GM21515 (cell line): ENCODE measurements around the gene LNX2.

ENCODE experiments used
- ATAC-seq: cut with Tn5 transposase; IDR thresholded peaks from one replicate; pipeline ENCODE4 v1.9.1; 2021; ENCODE audit not compliant: unreplicated experiment

The LNX2 gene

DNA sequence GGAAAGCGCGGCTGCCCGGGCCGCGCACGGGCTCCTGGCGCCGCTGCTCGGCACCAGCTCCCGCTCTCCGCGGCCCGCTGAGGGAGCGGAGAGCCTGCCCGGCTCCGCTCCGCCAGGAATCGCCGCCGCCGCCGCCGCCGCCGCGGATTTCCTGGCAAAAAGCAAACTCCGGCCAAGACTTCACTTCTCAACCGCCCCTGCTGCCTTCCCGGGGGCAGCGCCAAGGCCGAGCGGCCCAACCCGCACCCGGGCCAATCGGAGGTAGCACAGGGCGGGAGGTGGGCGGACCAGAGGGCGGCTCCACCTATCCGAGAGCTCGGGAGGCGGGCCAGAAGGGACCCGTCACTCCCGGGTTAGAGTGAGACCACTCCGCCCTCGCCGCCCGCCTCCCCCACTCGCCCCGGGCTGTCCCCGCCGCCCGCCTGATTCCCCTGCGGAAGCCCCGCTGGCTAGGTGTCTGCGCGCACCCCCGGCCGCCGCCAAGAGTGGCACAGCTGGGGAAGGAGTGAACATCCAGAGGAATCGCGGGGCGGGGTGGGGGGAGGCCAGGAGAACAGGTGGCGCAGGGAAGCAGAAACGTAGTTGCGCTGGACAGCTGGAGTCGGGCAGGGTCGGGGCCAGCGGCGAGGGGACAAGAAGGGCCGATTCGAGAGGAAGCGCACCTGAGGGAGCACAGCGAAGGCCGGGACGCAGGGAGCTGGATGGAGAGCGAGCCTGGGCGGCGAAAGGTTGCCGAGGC is at the start of gene LNX2:
Gene LNX2 (minus strand): TSS at position 153 of the 739 bp plus-strand sequence. CDS start 38,826 bp downstream, outside the sequence.
- peak; percentile 89 for ATAC-seq

DNA sequence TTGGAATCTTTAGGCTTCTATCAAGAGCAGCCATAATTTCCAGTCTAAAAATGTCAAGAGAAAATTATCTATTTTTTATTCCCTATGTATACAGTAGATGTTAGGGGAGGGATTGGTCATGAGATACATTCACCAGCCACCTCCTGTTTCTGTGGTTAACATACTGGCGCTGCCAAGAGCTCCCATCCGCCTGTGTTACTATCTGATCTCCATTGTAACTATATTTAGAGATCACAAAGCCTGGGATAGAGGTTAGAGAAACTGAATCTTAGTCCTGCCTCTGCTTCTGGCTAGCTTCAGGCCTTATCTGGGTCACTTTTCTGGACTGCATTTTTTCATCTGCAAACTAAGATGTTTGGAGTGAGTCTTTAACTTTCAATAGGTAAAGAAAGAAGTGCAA is 47.6 kb upstream of the LNX2 start:
- no peak for ATAC-seq

DNA sequence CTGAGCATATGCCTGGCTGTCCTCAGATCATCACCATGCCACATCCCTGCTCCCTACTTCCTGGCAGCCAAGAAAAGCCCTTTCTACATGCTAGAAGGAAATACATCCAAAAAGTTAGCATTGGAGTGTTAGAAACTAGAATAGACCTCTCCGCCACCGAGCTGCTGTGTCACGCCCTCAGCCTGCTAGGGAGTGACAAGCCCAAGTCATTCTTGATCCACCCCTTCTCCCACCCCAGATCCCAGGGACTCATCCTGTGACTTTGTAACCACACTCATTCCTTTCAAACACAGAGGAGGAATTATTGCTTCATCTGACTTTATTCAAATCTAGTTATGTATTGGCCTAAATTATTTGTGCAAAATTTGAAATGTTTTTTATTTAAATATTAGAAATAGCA is 46.6 kb upstream of the LNX2 start:
- ATAC-seq: no peak

DNA sequence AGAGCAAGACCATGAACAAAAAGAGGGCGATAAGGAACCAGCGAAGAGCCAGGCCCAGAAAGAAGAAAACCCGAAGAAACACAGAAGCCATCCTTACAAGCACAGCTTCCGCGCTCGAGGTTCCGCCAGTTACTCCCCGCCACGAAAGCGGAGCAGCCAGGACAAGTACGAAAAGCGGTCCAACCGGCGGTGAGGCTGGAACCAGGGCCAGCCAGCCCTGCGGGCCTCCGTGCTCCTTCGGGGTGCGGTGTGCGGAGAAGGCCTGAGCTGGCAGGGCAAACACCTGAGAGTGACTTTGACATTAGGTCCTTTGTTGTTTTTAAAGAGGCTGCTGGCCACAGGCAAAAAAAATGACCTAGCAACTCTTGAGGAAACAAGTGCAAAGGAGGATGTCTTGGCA is 45.4 kb upstream of the LNX2 start:
- no peak for ATAC-seq

DNA sequence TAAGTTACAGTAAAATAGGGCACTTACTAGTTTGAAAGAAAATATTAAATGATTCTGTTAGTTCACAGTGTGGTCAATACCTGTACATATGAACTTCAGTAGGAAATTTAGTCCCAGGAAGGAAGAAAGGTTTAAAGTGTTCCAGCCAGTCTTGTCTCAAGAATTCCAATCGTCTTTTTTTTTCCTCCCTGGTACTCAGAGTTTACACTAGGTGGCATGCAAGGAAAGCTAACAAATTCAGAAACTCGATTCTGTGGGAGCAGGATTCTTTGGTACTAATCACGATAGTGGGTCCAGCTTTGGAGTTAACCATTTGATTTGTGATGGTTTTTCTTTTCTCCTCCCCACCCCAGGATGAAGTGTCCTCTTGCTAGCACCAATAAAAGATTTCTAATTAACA is 45.0 kb upstream of the LNX2 start:
- ATAC-seq: no peak

DNA sequence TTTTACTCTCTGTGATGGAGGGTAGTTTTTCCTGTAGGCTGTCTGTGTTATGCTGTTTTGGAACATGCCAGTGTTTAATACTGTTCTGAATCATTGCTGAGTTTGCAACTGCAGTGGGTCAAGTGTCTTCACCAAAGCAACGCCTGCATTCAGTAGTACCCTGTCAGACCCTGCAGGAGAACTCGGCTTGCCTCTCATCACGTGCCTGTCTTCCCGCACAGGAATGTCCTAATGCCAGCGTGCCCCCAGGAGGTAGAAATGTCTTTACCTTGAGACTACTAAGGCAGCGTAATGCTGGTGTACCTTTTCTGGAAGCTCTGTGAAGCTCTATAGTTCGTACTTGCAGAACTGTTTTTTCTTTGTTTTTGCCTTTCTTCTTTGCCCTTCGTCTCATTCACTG is 43.6 kb upstream of the LNX2 start:
- ATAC-seq: no peak

DNA sequence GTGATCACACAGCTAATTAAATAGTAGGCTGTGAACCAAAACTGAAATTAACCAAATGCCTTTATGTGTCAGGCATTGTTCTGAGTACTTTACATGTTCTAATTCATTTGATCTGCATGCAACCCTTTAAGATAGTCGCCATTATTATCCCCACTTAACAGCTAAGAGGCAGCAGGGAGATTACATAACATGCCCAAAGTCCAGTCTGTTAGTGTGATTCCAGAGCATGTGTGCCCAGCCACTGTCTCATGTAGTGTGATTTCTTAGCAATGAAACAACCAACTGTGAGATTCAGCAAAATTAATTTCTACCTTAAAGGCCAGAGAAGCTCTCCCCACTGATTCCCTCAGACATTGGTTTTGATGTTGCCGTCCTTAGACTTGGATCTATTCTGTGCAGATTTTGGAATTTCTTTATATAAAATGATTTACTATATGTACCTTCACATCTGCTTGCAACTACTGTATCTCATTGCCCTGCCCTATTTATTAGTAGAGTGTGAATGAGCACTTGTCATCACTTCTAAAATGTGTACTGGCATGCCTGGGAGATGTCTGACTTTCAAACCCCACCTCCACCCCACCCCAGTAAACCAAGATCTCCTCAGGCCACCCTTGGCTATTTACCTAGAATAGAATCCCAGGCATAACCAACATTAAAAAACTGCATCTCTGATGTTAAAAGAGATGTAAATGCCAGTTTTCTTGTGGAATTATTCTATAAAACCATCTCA is 42.6 kb upstream of the LNX2 start:
- no peak for ATAC-seq

DNA sequence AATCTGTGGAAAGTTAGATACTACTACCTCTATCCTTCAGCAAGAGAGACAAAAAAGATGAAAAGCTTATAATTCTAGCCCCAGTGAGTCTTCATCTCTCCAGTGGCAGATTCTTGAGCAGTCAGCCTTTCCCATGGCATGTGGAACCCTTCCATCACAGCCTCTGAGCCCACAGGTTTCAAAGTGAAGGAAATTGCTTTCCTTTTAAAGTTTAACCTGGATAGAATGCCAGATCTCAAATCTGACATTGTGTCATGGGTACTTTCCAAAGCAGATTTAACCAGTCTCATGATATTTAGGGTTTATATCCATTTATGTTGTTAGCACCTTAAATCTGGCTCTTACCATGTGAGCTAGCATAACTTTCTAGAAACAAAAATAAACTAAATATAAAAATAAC is 40.7 kb upstream of the LNX2 start:
- ATAC-seq: no peak

DNA sequence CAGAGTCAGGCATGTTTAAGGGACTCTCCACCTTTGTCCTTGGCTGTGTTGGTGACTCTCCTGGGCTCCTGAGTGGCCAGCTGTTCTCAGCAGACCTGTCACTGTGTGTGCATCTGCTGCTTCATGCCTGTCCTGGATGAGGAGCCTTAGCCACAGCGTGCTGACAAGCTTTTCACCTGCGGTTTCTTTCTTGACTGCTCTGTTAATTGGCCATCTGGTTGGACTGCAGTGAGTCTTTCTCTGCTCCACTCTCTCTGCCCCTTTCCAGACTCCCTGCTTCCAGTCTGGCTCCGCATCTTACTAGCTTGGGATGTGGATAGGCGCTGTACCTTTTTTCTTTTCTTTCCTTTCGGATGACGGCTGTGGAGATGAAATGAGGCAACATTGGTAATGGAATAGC is 40.2 kb upstream of the LNX2 start:
- ATAC-seq: no peak

DNA sequence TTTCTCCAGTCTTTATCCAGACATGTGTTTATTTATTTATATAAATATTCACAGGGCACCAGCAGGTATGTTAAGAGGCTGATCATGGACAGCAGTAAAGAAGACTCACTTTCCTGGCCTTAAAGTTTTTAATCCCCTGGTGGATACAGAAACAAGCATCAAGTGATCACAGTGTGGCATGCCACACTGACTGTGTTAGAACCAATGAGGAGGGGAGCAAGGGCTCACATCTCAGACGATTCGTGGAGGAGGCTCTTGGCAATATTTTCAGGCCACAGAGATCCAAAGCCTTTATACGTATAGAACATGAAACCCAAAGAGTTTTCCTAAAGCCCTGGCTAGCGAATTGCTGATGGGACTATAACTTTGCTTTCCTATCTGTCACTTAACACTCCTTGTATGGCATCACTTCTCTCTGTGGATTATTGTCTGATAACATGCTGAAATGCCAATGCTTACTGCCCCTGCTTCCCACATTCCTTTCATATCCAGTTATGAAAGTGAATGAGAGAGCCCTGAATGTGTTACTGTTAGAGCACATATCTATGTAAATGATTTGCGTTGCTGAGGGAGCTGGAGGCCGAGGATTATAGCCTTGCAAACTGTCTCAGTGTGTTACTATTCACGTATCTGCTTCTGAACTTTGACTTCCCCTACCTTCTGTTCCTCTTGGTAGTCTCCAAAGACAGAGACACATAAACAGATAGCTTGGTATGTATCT is 39.0 kb upstream of the LNX2 start:
- no peak for ATAC-seq

DNA sequence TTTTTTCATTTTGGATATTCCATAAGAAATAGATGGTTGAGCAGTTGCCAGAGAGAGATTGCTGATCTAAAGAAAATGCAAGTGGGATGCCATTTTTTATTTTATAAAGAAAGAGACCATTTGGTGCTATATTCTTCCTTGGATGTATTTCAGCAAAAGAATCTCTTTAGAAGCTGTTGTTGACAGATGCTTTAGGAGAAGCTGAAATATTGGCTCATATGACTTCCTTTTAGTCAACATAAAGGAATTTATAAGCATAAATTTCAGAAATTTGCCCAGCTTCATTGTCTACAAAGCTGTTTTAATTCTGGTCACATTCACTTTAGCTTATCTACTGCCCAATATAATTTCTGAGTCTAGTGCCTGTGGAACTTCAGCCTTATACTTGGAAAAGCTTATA is 38.2 kb upstream of the LNX2 start:
- ATAC-seq: no peak

DNA sequence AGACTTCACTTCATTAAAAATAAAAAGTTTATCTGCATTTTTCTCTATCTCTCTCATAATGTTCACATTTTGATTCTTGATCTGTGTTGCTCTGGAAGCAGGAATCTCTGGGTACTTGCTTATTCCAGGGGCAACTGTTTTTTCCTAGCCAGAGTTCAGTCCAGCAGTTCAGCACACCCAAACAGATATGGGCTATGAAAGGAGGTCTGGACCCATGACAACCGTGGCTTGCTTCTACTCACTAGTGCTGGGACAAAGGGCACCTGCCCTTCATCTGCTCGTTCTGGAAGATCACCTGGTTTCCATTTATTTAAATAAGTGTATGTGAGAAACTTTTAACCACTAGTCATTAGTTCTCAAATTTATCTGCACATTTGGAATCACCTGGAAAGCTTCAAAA is 37.4 kb upstream of the LNX2 start:
- ATAC-seq: no peak

DNA sequence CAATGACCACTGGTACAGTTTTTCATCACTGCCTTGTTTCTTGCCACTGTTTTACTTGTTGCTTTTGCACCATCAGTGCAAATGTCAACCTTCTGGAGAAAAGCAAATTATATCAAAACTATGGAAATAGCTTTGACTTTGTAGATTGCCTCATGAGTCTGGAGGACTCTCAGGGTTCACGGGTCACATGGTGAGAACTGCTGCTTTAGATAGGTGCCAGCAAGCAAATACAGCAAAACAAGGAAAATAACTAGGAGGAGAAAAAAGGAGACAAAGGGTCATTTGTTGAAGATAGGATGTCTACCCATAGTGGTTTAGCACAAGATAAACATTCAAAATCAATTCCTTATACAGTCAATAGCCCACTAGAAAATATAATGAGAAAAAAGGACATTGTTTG is 34.5 kb upstream of the LNX2 start:
- no peak for ATAC-seq

DNA sequence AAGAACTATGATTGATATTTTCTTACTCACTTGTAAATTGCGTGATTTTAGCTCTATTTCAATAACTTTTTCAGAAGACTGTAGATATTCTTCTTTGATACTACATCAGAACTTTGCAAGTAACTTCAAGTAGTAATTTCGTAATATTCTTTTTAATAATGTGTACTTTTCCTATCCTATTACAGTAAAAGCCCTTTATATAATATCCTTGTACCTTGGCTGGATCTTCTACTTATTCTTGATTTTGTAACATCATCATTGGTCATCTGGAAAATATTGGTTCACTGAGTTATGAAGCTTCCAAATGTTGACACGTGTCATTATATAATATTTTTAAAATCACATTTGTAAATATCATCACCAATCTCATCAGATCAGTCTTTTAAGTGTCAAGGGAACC is 33.7 kb upstream of the LNX2 start:
- ATAC-seq: no peak

DNA sequence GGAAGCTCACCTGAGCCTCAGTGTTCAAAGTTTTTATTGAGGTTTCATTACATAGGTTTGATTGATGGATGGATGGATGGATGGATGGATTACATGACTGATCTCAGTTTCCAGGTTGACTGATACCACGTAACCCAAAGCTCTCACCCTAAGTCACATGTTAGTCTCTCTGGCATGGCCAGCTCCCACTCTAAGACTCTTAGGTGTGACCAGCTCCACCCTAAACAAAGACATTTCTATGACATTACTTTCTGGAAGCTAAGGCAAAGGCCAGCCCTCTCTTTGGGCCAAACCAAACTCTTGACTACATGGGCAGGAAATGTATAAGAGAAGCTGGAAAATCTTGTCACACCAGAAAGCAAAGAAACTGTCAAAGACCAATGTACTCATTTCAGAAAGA is 30.0 kb upstream of the LNX2 start:
- ATAC-seq: no peak

DNA sequence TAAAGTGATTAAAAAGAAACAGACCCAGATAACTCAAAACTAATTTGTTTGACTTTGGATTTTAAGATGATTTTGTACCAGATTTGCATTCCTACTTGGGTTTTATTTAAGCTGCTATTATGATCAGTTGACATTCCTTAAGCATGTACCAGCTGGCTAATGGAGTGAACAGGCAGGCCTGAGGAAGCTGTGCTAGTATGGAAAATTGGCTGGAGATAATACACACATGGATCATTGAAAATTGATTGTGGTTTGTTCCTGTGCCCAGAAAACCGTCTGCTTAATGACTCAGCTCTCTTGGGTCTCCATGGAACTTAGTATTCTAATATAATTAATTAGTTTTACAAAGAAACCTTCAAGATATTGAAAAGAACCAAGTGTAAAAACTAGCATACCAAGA is 24.0 kb upstream of the LNX2 start:
- ATAC-seq: no peak

DNA sequence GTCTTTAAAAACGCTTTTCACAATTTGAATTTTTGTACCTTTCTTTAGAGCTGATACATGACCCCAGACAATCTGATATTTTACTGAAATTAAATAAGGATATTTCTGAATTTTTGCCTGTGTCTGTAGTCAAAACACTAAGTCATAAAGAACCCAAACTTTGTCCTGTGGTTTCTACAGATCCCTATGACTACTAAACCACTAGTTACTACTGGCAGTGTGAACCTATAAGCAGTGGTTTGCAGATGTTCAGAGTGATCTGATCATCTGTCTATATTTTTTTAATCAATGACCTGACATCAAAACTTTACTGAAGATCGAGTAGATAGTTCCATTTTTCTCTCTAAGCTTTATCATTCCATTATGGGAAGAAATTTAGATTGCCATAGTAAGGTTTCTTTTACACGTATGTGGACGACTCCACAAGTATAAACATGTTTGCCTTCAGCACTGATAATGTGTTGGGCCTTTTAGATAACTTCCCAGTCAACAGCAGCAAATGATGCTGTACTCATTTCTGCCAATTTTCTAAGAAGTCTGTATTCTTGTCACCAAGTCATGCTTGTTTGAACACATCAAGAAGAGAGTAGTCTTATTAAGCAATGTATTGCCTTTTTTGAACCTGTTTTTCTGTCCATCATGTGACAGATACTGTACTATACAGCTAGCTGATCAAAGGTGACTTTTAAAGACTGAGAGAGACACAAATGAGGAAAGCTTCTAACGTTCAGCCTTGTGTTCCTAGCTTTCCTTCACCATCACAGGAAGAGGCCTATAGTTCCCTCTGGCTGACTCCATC is 23.2 kb upstream of the LNX2 start:
- ATAC-seq: no peak

DNA sequence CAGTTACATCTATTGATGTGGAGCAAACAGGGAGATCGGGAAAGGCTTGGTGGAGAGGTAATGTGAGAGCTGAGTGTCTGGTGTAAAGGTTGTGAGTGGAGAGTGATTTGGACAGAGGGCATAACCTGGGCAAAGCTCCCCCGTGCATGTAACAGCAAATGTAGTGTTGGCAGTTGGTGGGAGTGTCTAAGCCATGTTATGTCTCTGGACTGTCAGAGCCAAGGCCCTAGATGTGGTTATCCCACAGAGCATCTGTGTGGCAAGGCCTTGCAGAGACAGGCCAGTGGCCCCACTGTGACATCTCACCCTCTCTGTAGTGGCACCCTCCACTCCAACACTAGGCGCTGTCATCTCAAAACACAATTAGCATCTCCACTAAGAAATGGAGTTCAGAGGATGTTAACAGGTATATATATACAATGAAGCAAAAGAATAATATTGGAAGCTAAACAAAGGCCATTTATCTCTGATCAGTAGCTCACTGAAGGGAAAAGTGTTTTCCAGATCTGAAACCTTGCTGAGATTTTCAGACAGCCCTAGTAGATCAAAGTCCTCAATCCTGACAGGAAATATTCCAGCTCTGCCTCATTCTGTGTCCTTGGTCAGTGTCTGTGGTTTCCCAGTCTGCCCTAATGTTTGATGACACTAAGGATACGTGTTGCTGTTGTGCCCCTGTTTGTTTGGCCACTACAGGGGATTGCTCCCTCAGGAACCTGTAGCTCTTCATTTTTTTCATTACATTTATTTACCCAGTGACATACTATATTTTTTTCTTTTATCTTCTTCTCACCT is 21.6 kb upstream of the LNX2 start:
- ATAC-seq: no peak

DNA sequence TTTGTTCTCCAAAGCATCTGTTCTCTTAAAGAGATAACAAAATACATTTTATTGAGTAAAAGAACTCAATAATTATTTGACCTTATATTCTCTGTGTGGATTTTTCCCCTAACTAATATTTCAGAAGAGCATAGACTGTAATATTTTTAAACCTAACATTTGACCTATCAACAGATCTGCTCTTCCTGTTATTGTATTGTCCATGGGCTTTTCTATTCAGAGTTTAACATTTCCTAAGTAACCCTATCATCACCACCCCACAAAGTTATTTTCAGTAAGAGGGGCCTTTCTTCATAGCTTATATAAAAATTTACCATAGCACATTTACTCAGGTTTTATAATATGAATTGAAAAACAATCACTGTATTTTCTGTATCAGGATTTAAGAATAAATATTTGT is 18.9 kb upstream of the LNX2 start:
- no peak for ATAC-seq

DNA sequence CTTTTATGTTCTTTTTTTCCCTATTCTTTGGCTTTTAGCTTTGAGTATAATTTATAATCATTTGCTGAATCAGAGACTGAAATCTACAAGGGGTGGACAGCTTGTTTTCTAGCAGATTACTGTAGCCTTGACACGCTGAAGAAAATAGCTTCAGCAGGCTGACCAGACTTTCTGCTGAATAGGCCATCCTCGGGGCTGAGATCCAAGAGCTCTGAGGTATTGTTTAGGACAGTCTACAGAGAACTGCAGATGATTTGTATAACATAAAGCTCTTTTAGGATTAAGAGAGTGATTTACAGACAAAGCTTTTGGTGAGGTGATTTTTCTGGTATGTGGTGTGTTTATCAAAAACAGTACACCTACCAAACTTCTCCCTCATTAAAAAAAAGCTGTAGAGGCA is 18.2 kb upstream of the LNX2 start:
- ATAC-seq: no peak

DNA sequence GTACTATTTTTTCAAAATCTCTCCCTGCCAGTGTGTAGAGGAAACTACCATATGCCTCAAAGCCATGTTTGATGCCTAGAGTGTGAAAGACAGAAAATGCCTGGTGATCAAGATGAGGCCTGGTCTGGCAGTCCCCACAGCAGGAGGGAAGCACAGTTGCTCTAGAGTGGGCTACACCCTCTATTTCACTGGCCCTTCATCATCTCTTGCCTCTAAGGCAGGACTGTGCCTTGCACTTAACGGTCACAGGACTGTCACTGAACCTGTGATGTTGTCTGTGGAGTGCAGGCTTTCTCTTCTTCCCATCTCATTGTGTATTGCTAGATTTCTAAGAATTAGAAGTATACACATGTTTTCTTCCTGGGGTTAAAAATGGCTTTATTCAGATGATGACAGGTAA is 17.7 kb upstream of the LNX2 start:
- ATAC-seq: no peak
